ENCODE results near the gene MARCHF4.
A peak's percentile ranks its signal among the peaks of the same experiment; 100 is the strongest.

Gene MARCHF4

GRCh38 chr2:216344950-216345300 is 27.4 kb downstream of the MARCHF4 start:
- TF ChIP-seq CTCF (IDR thresholded peaks at IDR 0.05; ENCODE audit: low read depth, low read length): no peak
- peak in 1 of 2 donors; percentile 18 for DNase-seq (ENCODE audit: low read depth in 2 of 2)
- no peak overlapping the region for H3K4me3 ChIP-seq (replicated peaks in 1 of 2; ENCODE audit: low read depth in 2 of 2, low read length in 2 of 2)

- no peak for TF ChIP-seq CTCF (IDR thresholded peaks at IDR 0.05; ENCODE audit: low read depth, low read length)
- peak in 1 of 2 donors; percentile 13 for DNase-seq (ENCODE audit: low read depth in 2 of 2)
- H3K4me3 ChIP-seq (replicated peaks in 1 of 2; ENCODE audit: low read depth in 2 of 2, low read length in 2 of 2): no peak overlapping the region
Measured at GRCh38 chr2:216344206-216344949, 27.9 kb downstream of the MARCHF4 start.

- TF ChIP-seq CTCF (IDR thresholded peaks at IDR 0.05; ENCODE audit: low read depth, low read length): no peak
- peak in 1 of 2 donors; percentile 32 for DNase-seq (ENCODE audit: low read depth in 2 of 2)
- H3K4me3 ChIP-seq (replicated peaks in 1 of 2; ENCODE audit: low read depth in 2 of 2, low read length in 2 of 2): no peak overlapping the region
Measured at GRCh38 chr2:216343221-216343980, 28.9 kb downstream of the MARCHF4 start.

- no peak for TF ChIP-seq CTCF (IDR thresholded peaks at IDR 0.05; ENCODE audit: low read depth, low read length)
- peak in 1 of 2 donors; percentile 37 for DNase-seq (ENCODE audit: low read depth in 2 of 2)
- H3K4me3 ChIP-seq (replicated peaks in 1 of 2; ENCODE audit: low read depth in 2 of 2, low read length in 2 of 2): no peak overlapping the region
Measured at GRCh38 chr2:216341121-216341520, 31.2 kb downstream of the MARCHF4 start.

GRCh38 chr2:216340280-216340631 is 32.0 kb downstream of the MARCHF4 start:
- no peak overlapping the region for H3K4me3 ChIP-seq (replicated peaks in 1 of 2; ENCODE audit: low read depth in 2 of 2, low read length in 2 of 2)
- TF ChIP-seq CTCF (IDR thresholded peaks at IDR 0.05; ENCODE audit: low read depth, low read length): no peak
- no peak for DNase-seq (ENCODE audit: low read depth in 2 of 2)

- TF ChIP-seq CTCF (IDR thresholded peaks at IDR 0.05; ENCODE audit: low read depth, low read length): peak; percentile 27
- peak; percentile 69 to 87 for DNase-seq (ENCODE audit: low read depth in 2 of 2)
- no peak overlapping the region for H3K4me3 ChIP-seq (replicated peaks in 1 of 2; ENCODE audit: low read depth in 2 of 2, low read length in 2 of 2)
Measured at GRCh38 chr2:216339456-216340279, 32.6 kb downstream of the MARCHF4 start.
